Thyroid gland (tissue), 4 donors: Measurements from ENCODE around the gene RRBP1.
A peak's percentile ranks its signal among the peaks of the same experiment; 100 is the strongest.

Experiments used
- POLR2A ChIP-seq, 2 donors: fragments of 450-650 bp; IDR thresholded peaks; one replicate each; pipeline ENCODE4 v1.6.1; 2017; ENCODE audit warnings: antibody characterized with exemption in 2 of 2, mild to moderate bottlenecking in 2 of 2, moderate library complexity in 1 of 2
- TF ChIP-seq, protein P1 (sequence below), 6 experiments: fragments of 200-600 bp in 3 of 6; fragments of 450-650 bp in 3 of 6; sonication (generic) in 3 of 6; IDR thresholded peaks; one replicate each; pipeline ENCODE4 v1.5.1; 2016 to 2019; ENCODE audit warnings: antibody characterized with exemption in 6 of 6, mild to moderate bottlenecking in 2 of 6, inconsistent platforms in 1 of 6, moderate library complexity in 1 of 6

DNA sequence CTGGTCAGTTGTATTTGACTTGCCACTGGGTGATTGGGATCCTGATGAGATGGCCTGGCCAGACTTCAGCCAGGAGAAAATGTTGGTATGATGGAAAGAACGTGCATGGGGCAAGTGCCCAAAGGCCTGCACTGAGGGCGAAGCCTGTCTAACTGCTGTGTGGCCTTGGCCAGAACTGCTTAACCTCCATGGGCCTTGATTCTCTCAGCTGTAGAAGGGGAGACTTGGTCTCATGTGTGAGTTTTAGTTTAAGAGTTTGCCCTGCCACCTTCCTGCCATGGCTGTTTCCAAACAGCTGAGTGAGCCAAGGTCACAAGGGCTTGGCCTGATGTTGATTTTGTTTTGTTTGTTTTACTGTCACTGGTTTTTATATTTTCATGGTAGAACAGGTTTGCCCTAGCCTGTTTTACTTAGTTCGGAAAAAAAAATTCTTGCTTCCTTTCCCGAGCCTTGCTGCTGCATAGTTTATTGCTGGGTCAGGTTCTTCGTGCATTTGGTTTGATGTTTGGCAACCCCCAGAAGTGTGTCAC is 76.8 kb downstream of the RRBP1 start:
- TF ChIP-seq POLR2A (IDR thresholded peaks at IDR 0.05), result peak in 1 of 2 donors; percentile 68
- TF ChIP-seq, protein P1, sequence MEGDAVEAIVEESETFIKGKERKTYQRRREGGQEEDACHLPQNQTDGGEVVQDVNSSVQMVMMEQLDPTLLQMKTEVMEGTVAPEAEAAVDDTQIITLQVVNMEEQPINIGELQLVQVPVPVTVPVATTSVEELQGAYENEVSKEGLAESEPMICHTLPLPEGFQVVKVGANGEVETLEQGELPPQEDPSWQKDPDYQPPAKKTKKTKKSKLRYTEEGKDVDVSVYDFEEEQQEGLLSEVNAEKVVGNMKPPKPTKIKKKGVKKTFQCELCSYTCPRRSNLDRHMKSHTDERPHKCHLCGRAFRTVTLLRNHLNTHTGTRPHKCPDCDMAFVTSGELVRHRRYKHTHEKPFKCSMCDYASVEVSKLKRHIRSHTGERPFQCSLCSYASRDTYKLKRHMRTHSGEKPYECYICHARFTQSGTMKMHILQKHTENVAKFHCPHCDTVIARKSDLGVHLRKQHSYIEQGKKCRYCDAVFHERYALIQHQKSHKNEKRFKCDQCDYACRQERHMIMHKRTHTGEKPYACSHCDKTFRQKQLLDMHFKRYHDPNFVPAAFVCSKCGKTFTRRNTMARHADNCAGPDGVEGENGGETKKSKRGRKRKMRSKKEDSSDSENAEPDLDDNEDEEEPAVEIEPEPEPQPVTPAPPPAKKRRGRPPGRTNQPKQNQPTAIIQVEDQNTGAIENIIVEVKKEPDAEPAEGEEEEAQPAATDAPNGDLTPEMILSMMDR (IDR thresholded peaks at IDR 0.05), result no peak
